Ovary (tissue), 3 donors: ENCODE results near the gene POMP.

Source experiments
- CTCF ChIP-seq, 3 donors: fragments of 450-650 bp in 2 of 3; fragments of 200-600 bp in 1 of 3; IDR thresholded peaks; one replicate each; pipeline versions ENCODE4 v1.5.1 to v1.8.0; 2016 to 2022; ENCODE audit warnings: antibody characterized with exemption in 3 of 3, mild to moderate bottlenecking in 1 of 3
- POLR2A ChIP-seq: fragments of 450-650 bp; IDR thresholded peaks from one replicate; pipeline ENCODE4 v1.6.1; 2017; ENCODE audit warnings: antibody characterized with exemption, mild to moderate bottlenecking, moderate library complexity
- donor health status: DM: no; HTN: no; CAD: no.

- TF ChIP-seq CTCF (IDR thresholded peaks at IDR 0.05) (no peak), POLR2A (no peak)
Measured at GRCh38 chr13:28679628-28680027, 20.7 kb downstream of the POMP start.
